Kidney (tissue), 14 donors: ENCODE measurements around the gene CENPE. TPM values are rescaled to one million over a fixed set of nuclear protein-coding genes. Genes with fewer than 3 reads are reported as not detected.

ENCODE experiments used
- DNase-seq, 5 donors: peaks; one replicate each; pipeline ENCODE4 v3.0.0-alpha.2; 2013 to 2020
- FAIRE-seq: peaks from 2 replicates; lab custom pipeline; 2012; peaks lifted over from hg19 to GRCh38; lab: Jason Lieb, UNC
- H3K27ac ChIP-seq, 2 donors: one replicate each; pipeline ENCODE4 v1.7.0; 2013; ENCODE audit warnings: low read depth in 2 of 2, low read length in 2 of 2, inconsistent platforms in 1 of 2
- H3K27me3 ChIP-seq: one replicate; pipeline ENCODE4 v1.7.1; 2013; ENCODE audit warnings: low read length, inconsistent platforms; ENCODE audit not compliant: control insufficient read depth, insufficient read depth
- H3K36me3 ChIP-seq, 3 donors: one replicate each; pipeline versions ENCODE4 v1.7.0 to v1.7.1; 2013; ENCODE audit warnings: low read length in 3 of 3, control low read depth in 1 of 3, inconsistent platforms in 1 of 3; ENCODE audit not compliant: insufficient read depth in 3 of 3, control insufficient read depth in 2 of 3
- H3K4me1 ChIP-seq, 3 donors: one replicate each; pipeline versions ENCODE4 v1.7.0 to v1.7.1; 2013; ENCODE audit warnings: low read length in 3 of 3, inconsistent platforms in 1 of 3, low read depth in 1 of 3; ENCODE audit not compliant: control insufficient read depth in 2 of 3, insufficient read depth in 2 of 3
- H3K4me3 ChIP-seq, 3 donors: one replicate each; pipeline versions ENCODE4 v1.7.0 to v1.8.1; 2013; ENCODE audit warnings: low read length in 3 of 3, control low read depth in 1 of 3, inconsistent platforms in 1 of 3
- H3K9ac ChIP-seq, 3 donors: one replicate each; pipeline versions ENCODE4 v1.7.0 to v1.7.1; 2013; ENCODE audit warnings: low read length in 3 of 3, control low read depth in 1 of 3, inconsistent platforms in 1 of 3
- H3K9me3 ChIP-seq, 3 donors: one replicate each; pipeline versions ENCODE4 v1.7.0 to v1.7.1; 2013; ENCODE audit warnings: low read length in 3 of 3, control low read depth in 1 of 3, inconsistent platforms in 1 of 3; ENCODE audit not compliant: control insufficient read depth in 2 of 3, insufficient read depth in 1 of 3
- CTCF ChIP-seq: IDR thresholded peaks from 3 replicates; pipeline ENCODE4 v1.5.1; 2012; ENCODE audit warnings: mild to moderate bottlenecking, moderate library complexity, borderline replicate concordance; ENCODE audit not compliant: insufficient read depth; ENCODE audit errors: extremely low read depth
- intact Hi-C: fragments of 100-400 bp; cut with DNase I; formaldehyde crosslinking; loops from one replicate; pipeline ENCODE4 v1.11.1; 2022
- polyA plus RNA-seq: library from polyadenylated mRNA; stranded (reverse); fragments of 350-450 nt; fragmentation: Illumina TruSeq; extraction: RNeasy Lipid Tissue Mini Kit (QIAGEN cat#74804); gene quantifications from one replicate; pipeline ENCODE4 v1.2.3, GENCODE V29; 2014; ENCODE audit warnings: low read depth, low replicate concordance; ENCODE audit not compliant: insufficient read depth
- total RNA-seq: library from RNA; stranded (reverse); fragmentation: NEBNext Ultra II Directional; extraction: Animal tissue kit (Norgen Biotek cat#: 25700); gene quantifications from one replicate; pipeline ENCODE4 v1.2.1, GENCODE V29; 2021
- donor health status: control.
- donor health status: control.
- donor health status: control.
- donor health status: control.
- donor health status: control.
- donor health status: DM: yes; HTN: yes; CAD: no.
- donor health status: Normal renal cell carcinoma (clear cell type).

CENPE gene
- total and polyA plus RNA-seq, 2 donors from 2014 or later, result 0.32 to 2.5 TPM

- Histone ChIP-seq H3K4me1 (no peaks in the 10 kb centered on the region), H3K27me3 (no peaks in the 10 kb centered on the region), H3K4me3 (no peak overlapping the region), H3K9me3 (no peaks in the 10 kb centered on the region), H3K36me3 (no peaks in the 10 kb centered on the region), H3K9ac (no peak overlapping the region), H3K27ac (no peak overlapping the region)
- TF ChIP-seq CTCF, result no peak
- FAIRE-seq (no peak), DNase-seq (no peak)
- intact Hi-C loops, result no loop called here
These were observed 61.3 kb downstream of the CENPE start for GRCh38 chr4:103136671-103137445.

GRCh38 chr4:103129174-103129573, 69.0 kb downstream of the CENPE start:
- FAIRE-seq, result no peak
- Histone ChIP-seq H3K9me3 (peaks cover 0 to 2% (median 1%) of the 10 kb centered on the region in 3 donors), H3K4me1 (no peaks in the 10 kb centered on the region), H3K36me3 (no peaks in the 10 kb centered on the region), H3K4me3 (no peak overlapping the region), H3K9ac (no peak overlapping the region), H3K27me3 (no peaks in the 10 kb centered on the region), H3K27ac (no peak overlapping the region)
- TF ChIP-seq CTCF, result no peak
- intact Hi-C loops, result no loop called here
- DNase-seq, result no peak

GRCh38 chr4:103126126-103126525, 72.0 kb downstream of the CENPE start:
- no peak for TF ChIP-seq CTCF
- DNase-seq (no peak), FAIRE-seq (no peak)
- Histone ChIP-seq H3K27ac (no peak overlapping the region), H3K9me3 (peaks cover 0 to 2% (median 1%) of the 10 kb centered on the region in 3 donors), H3K4me3 (no peak overlapping the region), H3K4me1 (no peaks in the 10 kb centered on the region), H3K9ac (no peak overlapping the region), H3K36me3 (no peaks in the 10 kb centered on the region), H3K27me3 (no peaks in the 10 kb centered on the region)
- intact Hi-C loops, result no loop called here

GRCh38 chr4:103123114-103123513, 75.0 kb downstream of the CENPE start:
- Histone ChIP-seq H3K9me3 (peaks cover 0 to under 1% (median 0%) of the 10 kb centered on the region in 3 donors), H3K27me3 (no peaks in the 10 kb centered on the region), H3K9ac (no peak overlapping the region), H3K4me3 (no peak overlapping the region), H3K4me1 (no peaks in the 10 kb centered on the region), H3K27ac (no peak overlapping the region), H3K36me3 (no peaks in the 10 kb centered on the region)
- intact Hi-C loops, result no loop called here
- DNase-seq, result no peak
- no peak for TF ChIP-seq CTCF
- FAIRE-seq, result no peak
